Upper lobe of right lung (tissue), 1 donor: ENCODE measurements around the gene RYR1. TPM values are rescaled to one million over a fixed set of nuclear protein-coding genes. Genes with fewer than 3 reads are reported as not detected.

Experiments
- ATAC-seq: fragments of 200-7000 bp; cut with Tn5 transposase; one replicate; pipeline ENCODE4 v1.9.1; 2020; ENCODE audit warnings: mild to moderate bottlenecking, moderate library complexity
- DNase-seq: peaks from one replicate; pipeline ENCODE4 v3.0.0-alpha.2; 2020
- H3K27ac ChIP-seq: fragments of 200-600 bp; one replicate; pipeline ENCODE4 v1.8.0; 2022
- H3K27me3 ChIP-seq: fragments of 200-600 bp; one replicate; pipeline ENCODE4 v1.8.0; 2022; ENCODE audit warnings: mild to moderate bottlenecking
- H3K36me3 ChIP-seq: fragments of 200-600 bp; one replicate; pipeline ENCODE4 v1.8.0; 2022
- H3K4me1 ChIP-seq: fragments of 200-600 bp; one replicate; pipeline ENCODE4 v1.8.0; 2022
- H3K4me3 ChIP-seq: fragments of 200-600 bp; one replicate; pipeline ENCODE4 v1.8.0; 2022; ENCODE audit warnings: mild to moderate bottlenecking
- H3K9me3 ChIP-seq: fragments of 200-600 bp; one replicate; pipeline ENCODE4 v1.8.0; 2022
- intact Hi-C: fragments of 100-400 bp; cut with DNase I; formaldehyde crosslinking; loops from one replicate; pipeline ENCODE4 v1.11.0; 2022
- total RNA-seq: library from RNA; stranded (reverse); fragmentation: NEBNext Ultra II Directional; extraction: Animal tissue kit (Norgen Biotek cat#: 25700); gene quantifications from one replicate; pipeline ENCODE4 v1.2.1, GENCODE V29; 2021
- TF ChIP-seq, protein P1 (sequence below): fragments of 200-600 bp; IDR thresholded peaks from one replicate; pipeline ENCODE4 v1.8.0; 2022; ENCODE audit warnings: antibody characterized with exemption
- donor health status: DM: no; HTN: yes; CAD: no; lungs with severe emphysema.

RYR1 gene
- total RNA-seq, 1 donor from 2014 or later: 6.5 TPM

DNA sequence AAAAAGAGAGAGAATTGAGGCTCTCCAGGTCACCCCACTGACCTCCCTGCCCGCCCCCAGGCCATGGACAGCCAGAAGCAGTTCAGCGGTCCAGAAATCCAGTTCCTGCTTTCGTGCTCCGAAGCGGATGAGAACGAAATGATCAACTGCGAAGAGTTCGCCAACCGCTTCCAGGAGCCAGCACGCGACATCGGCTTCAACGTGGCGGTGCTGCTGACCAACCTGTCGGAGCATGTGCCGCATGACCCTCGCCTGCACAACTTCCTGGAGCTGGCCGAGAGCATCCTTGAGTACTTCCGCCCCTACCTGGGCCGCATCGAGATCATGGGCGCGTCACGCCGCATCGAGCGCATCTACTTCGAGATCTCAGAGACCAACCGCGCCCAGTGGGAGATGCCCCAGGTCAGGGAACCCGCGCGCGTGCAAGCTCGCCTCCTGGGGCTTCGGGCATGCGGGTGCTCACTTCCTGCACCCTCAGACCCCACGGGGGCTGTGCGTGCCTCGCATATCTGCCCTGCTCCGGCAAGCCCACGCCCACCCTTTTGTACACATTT is 127.6 kb downstream of the RYR1 start:
- TF ChIP-seq, protein P1, sequence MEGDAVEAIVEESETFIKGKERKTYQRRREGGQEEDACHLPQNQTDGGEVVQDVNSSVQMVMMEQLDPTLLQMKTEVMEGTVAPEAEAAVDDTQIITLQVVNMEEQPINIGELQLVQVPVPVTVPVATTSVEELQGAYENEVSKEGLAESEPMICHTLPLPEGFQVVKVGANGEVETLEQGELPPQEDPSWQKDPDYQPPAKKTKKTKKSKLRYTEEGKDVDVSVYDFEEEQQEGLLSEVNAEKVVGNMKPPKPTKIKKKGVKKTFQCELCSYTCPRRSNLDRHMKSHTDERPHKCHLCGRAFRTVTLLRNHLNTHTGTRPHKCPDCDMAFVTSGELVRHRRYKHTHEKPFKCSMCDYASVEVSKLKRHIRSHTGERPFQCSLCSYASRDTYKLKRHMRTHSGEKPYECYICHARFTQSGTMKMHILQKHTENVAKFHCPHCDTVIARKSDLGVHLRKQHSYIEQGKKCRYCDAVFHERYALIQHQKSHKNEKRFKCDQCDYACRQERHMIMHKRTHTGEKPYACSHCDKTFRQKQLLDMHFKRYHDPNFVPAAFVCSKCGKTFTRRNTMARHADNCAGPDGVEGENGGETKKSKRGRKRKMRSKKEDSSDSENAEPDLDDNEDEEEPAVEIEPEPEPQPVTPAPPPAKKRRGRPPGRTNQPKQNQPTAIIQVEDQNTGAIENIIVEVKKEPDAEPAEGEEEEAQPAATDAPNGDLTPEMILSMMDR: no peak
- intact Hi-C loops: no loop called here
- ATAC-seq: no peak

DNA sequence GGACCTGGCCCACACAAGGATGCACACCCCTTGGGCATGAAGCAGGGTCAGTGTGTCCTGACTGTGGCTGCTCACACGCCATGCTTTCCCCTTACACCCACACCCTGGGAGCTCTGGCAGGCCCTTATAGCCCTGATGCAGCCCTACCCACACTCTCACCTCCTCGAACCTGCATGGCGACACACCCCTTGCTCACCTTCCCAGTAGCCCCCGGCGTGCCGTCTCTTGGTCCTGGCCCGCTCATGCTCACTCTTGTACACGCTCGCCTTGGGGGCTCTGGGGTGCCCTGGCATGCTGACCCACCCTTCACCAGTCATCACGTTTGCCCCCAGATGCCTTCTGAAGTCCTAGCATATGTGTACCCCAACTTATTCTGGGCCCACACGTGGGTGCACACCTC is 128.2 kb downstream of the RYR1 start:
- TF ChIP-seq, protein P1: no peak
- Histone ChIP-seq H3K9me3 (no peaks in the 10 kb centered on the region), H3K27me3 (peaks cover 5% of the 10 kb centered on the region), H3K4me1 (no peaks in the 10 kb centered on the region), H3K36me3 (no peaks in the 10 kb centered on the region), H3K4me3 (no peak overlapping the region), H3K27ac (no peak overlapping the region)
- intact Hi-C loops: no loop called here
- DNase-seq: no peak
- no peak for ATAC-seq

More for the DNA sequence above, 127.6 kb downstream of the RYR1 start:
- peaks cover 5% of the 10 kb centered on the region for H3K27me3 ChIP-seq
- no peak overlapping the region for H3K27ac ChIP-seq
- no peaks in the 10 kb centered on the region for H3K9me3 ChIP-seq
- H3K4me1 ChIP-seq: no peaks in the 10 kb centered on the region
- no peak for DNase-seq
- no peak overlapping the region for H3K4me3 ChIP-seq
- H3K36me3 ChIP-seq: no peaks in the 10 kb centered on the region

DNA sequence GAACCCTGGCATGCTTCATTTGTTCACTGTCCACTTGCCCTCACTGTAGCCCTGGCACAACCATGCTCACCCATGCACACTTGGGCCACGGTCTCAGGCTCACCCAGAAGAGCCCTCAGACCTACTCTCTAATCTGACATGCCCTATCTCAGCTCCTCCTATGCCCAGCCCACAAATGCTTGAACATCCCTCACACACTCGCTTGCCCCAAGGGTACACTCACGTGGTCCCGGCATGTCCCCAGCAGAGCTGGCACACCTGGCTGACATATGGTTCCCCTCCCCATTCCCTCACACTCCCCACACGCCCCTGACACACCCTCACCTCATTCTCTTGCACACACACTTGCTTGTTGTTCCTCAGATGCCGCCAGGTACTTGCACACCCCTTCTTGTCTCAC is 128.6 kb downstream of the RYR1 start:
- ATAC-seq (no peak), DNase-seq (no peak)
- TF ChIP-seq, protein P1: no peak
- Histone ChIP-seq H3K4me1 (no peaks in the 10 kb centered on the region), H3K9me3 (no peaks in the 10 kb centered on the region), H3K36me3 (no peaks in the 10 kb centered on the region), H3K27ac (no peak overlapping the region), H3K4me3 (no peak overlapping the region), H3K27me3 (peaks cover 5% of the 10 kb centered on the region)
- intact Hi-C loops: no loop called here

DNA sequence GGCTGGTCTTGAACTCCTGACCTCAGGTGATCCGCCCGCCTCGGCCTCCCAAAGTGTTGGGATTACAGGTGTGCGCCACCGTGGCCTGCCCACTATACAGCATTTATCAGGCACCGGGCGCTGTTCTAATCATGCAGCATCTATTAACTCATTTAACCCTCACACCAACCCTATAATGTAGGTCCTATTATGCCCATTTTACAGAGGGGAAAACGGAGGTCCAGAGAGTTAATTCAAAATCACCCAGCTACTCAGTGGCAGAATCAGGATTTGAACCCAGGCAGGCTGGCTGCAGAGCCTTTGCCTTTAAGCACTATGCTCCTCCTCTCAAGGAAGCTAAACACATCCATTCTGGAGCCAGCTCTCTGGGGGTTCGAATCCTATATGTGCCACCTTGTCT is 130.0 kb downstream of the RYR1 start:
- H3K9me3 ChIP-seq: no peaks in the 10 kb centered on the region
- ATAC-seq (no peak), DNase-seq (no peak)
- peaks cover 5% of the 10 kb centered on the region for H3K27me3 ChIP-seq
- no peaks in the 10 kb centered on the region for H3K4me1 ChIP-seq
- TF ChIP-seq, protein P1: no peak
- no peaks in the 10 kb centered on the region for H3K36me3 ChIP-seq
- H3K27ac ChIP-seq: no peak overlapping the region
- intact Hi-C loops: no loop called here
- H3K4me3 ChIP-seq: no peak overlapping the region

DNA sequence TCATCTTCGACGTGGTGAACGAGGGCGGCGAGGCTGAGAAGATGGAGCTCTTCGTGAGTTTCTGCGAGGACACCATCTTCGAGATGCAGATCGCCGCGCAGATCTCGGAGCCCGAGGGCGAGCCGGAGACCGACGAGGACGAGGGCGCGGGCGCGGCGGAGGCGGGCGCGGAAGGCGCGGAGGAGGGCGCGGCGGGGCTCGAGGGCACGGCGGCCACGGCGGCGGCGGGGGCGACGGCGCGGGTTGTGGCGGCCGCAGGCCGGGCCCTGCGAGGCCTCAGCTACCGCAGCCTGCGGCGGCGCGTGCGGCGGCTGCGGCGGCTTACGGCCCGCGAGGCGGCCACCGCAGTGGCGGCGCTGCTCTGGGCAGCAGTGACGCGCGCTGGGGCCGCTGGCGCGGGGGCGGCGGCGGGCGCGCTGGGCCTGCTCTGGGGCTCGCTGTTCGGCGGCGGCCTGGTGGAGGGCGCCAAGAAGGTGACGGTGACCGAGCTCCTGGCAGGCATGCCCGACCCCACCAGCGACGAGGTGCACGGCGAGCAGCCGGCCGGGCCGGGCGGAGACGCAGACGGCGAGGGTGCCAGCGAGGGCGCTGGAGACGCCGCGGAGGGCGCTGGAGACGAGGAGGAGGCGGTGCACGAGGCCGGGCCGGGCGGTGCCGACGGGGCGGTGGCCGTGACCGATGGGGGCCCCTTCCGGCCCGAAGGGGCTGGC is 131.6 kb downstream of the RYR1 start:
- DNase-seq (peak; percentile 82), ATAC-seq (peak; percentile 79)
- Histone ChIP-seq H3K27ac (no peak overlapping the region), H3K4me3 (peak overlapping the region; percentile 36), H3K9me3 (no peaks in the 10 kb centered on the region), H3K27me3 (peaks cover 5% of the 10 kb centered on the region), H3K36me3 (no peaks in the 10 kb centered on the region), H3K4me1 (no peaks in the 10 kb centered on the region)
- TF ChIP-seq, protein P1: no peak
- intact Hi-C loops: no loop called here
